Globus pallidus (tissue), 1 donor: Measurements from ENCODE around the gene NUBP2.

Experiments used
- DNase-seq: peaks from one replicate; pipeline ENCODE4 v3.0.0-alpha.2; 2015; ENCODE audit warnings: low spot score

NUBP2 gene

GRCh38 chr16:1782408-1783264 is at the start of gene NUBP2, which contains the start of gene SPSB3:
Gene NUBP2, plus strand, starts transcription at chr16:1782960. Its CDS starts 61 bp downstream, at chr16:1783021.
Gene SPSB3, minus strand, starts transcription at chr16:1782571. Its CDS starts 1,088 bp downstream, at chr16:1781483.
- peak; percentile 100 for DNase-seq

- no peak for DNase-seq
Measured at GRCh38 chr16:1734123-1734522, 48.6 kb upstream of the NUBP2 start.

GRCh38 chr16:1734816-1735215 is 47.9 kb upstream of the NUBP2 start:
- DNase-seq: no peak

- DNase-seq: no peak
Measured at GRCh38 chr16:1740234-1740633, 42.5 kb upstream of the NUBP2 start.

GRCh38 chr16:1740781-1741490 is 41.8 kb upstream of the NUBP2 start:
- DNase-seq: no peak

GRCh38 chr16:1741553-1742165 is 41.1 kb upstream of the NUBP2 start:
- no peak for DNase-seq

GRCh38 chr16:1743376-1744337 is 39.1 kb upstream of the NUBP2 start:
- no peak for DNase-seq

- DNase-seq: no peak
Measured at GRCh38 chr16:1744338-1744840, 38.4 kb upstream of the NUBP2 start.

GRCh38 chr16:1745181-1745899 is 37.4 kb upstream of the NUBP2 start:
- DNase-seq: no peak

GRCh38 chr16:1745900-1746692 is 36.7 kb upstream of the NUBP2 start:
- no peak for DNase-seq

- no peak for DNase-seq
Measured at GRCh38 chr16:1746693-1747195, 36.0 kb upstream of the NUBP2 start.

GRCh38 chr16:1747934-1748333 is 34.8 kb upstream of the NUBP2 start:
- DNase-seq: no peak

- DNase-seq: no peak
Measured at GRCh38 chr16:1749152-1750117, 33.3 kb upstream of the NUBP2 start.

GRCh38 chr16:1751946-1752345 is 30.8 kb upstream of the NUBP2 start:
- no peak for DNase-seq

GRCh38 chr16:1752853-1753252 is 29.9 kb upstream of the NUBP2 start:
- no peak for DNase-seq

- no peak for DNase-seq
Measured at GRCh38 chr16:1754204-1754603, 28.6 kb upstream of the NUBP2 start.

- no peak for DNase-seq
Measured at GRCh38 chr16:1757714-1758461, 24.9 kb upstream of the NUBP2 start.

- DNase-seq: no peak
Measured at GRCh38 chr16:1758923-1759322, 23.8 kb upstream of the NUBP2 start.
